OCI-LY7 (cell line): ENCODE results near the gene NGEF. TPM values are rescaled to one million over a fixed set of nuclear protein-coding genes. Genes with fewer than 3 reads are reported as not detected.

Source experiments
- BruUV-seq: library from RNA; stranded (reverse); fragments of 400-500 nt; replicated peaks from 2 replicates; lab custom pipeline; 2021; lab: Mats Ljungman, UMichigan
- CTCF ChIA-PET: fragments of 300-600 bp; sonication (Branson Sonifier 250); formaldehyde crosslinking; loops from one replicate; lab custom pipeline; 2022; ENCODE audit warnings: antibody characterized with exemption; ENCODE audit not compliant: unreplicated experiment; lab: Charles Lee
- POLR2A ChIA-PET: fragments of 300-600 bp; sonication (Branson Sonifier 250); formaldehyde crosslinking; loops from one replicate; lab custom pipeline; 2022; ENCODE audit warnings: antibody characterized with exemption; lab: Charles Lee
- DNase-seq: peaks from one replicate; pipeline ENCODE4 v3.0.0-alpha.2; 2015; ENCODE audit warnings: low spot score
- H2AFZ ChIP-seq: fragments of 200-600 bp; sonication (generic), shearing (Covaris generic); 2 replicates; pipeline ENCODE4 v1.6.1; 2014; ENCODE audit warnings: mild to moderate bottlenecking, antibody characterized with exemption, low read length, moderate library complexity
- H3K27ac ChIP-seq: fragments of 200-600 bp; sonication (generic); 2 replicates; pipeline ENCODE4 v1.5.1; 2014; ENCODE audit warnings: mixed run types, low read depth, mild to moderate bottlenecking, moderate library complexity, low read length, inconsistent platforms; ENCODE audit not compliant: poor library complexity, severe bottlenecking
- H3K36me3 ChIP-seq: fragments of 200-600 bp; sonication (generic); 2 replicates; pipeline ENCODE4 v1.6.1; 2014; ENCODE audit warnings: mild to moderate bottlenecking, antibody characterized with exemption, low read length, moderate library complexity, mixed read lengths; ENCODE audit not compliant: insufficient read depth
- H3K4me1 ChIP-seq: fragments of 200-600 bp; sonication (generic); 2 replicates; pipeline ENCODE4 v1.5.1; 2014; ENCODE audit warnings: mild to moderate bottlenecking, low read length; ENCODE audit not compliant: insufficient read depth, poor library complexity, severe bottlenecking
- H3K4me2 ChIP-seq: fragments of 200-600 bp; sonication (generic); 2 replicates; pipeline ENCODE4 v1.6.1; 2014; ENCODE audit warnings: mild to moderate bottlenecking, low read length
- H3K4me3 ChIP-seq: fragments of 200-600 bp; sonication (generic); 2 replicates; pipeline ENCODE4 v1.5.1; 2014; ENCODE audit warnings: mild to moderate bottlenecking, low read depth, low read length; ENCODE audit not compliant: poor library complexity, severe bottlenecking
- H3K79me2 ChIP-seq: fragments of 200-600 bp; sonication (generic); 2 replicates; pipeline ENCODE4 v1.6.1; 2016; ENCODE audit warnings: low read depth, mild to moderate bottlenecking, low read length, moderate library complexity, mixed read lengths; ENCODE audit not compliant: insufficient read depth
- H3K9me2 ChIP-seq: fragments of 200-600 bp; sonication (generic); 2 replicates; pipeline ENCODE4 v1.6.1; 2016; ENCODE audit warnings: mild to moderate bottlenecking, low read length, mixed read lengths; ENCODE audit not compliant: insufficient read depth
- H3K9me3 ChIP-seq: fragments of 200-600 bp; sonication (generic); 2 replicates; pipeline ENCODE4 v1.6.1; 2014; ENCODE audit warnings: mild to moderate bottlenecking, mixed run types, low read length, mixed read lengths
- H4K20me1 ChIP-seq: fragments of 200-600 bp; sonication (generic); 2 replicates; pipeline ENCODE4 v1.6.1; 2014; ENCODE audit warnings: mild to moderate bottlenecking, antibody characterized with exemption, low read length, moderate library complexity, mixed read lengths; ENCODE audit not compliant: insufficient read depth
- EZH2phosphoT487 ChIP-seq: fragments of 200-600 bp; sonication (generic); IDR thresholded peaks from 2 replicates; pipeline ENCODE4 v1.6.1; 2018; ENCODE audit warnings: low read depth, borderline replicate concordance, mild to moderate bottlenecking, mixed run types, antibody characterized with exemption, low read length, moderate library complexity, mixed read lengths
- intact Hi-C: fragments of 100-400 bp; cut with micrococcal nuclease; formaldehyde crosslinking; loops from one replicate; pipeline ENCODE4 v1.10.0; 2022; ENCODE audit not compliant: unreplicated experiment
- total RNA-seq, 2 experiments: library from RNA; depleted of rRNA in 1 of 2; stranded (reverse); fragments of >200 nt in 1 of 2; shearing (Covaris generic) in 1 of 2; gene quantifications; 2 replicates each; pipeline ENCODE4 v1.2.3, GENCODE V29; 2014 to 2022
- TF ChIP-seq, protein P1 (sequence below): fragments of 200-600 bp; sonication (generic); conservative IDR thresholded peaks from 2 replicates; pipeline ENCODE4 v1.5.1; 2014; ENCODE audit warnings: mild to moderate bottlenecking, antibody characterized with exemption, low read length, moderate library complexity, mixed read lengths

The NGEF gene
- total RNA-seq, 2 experiments from 2014 or later, result 0.82 TPM; not detected in 1

DNA sequence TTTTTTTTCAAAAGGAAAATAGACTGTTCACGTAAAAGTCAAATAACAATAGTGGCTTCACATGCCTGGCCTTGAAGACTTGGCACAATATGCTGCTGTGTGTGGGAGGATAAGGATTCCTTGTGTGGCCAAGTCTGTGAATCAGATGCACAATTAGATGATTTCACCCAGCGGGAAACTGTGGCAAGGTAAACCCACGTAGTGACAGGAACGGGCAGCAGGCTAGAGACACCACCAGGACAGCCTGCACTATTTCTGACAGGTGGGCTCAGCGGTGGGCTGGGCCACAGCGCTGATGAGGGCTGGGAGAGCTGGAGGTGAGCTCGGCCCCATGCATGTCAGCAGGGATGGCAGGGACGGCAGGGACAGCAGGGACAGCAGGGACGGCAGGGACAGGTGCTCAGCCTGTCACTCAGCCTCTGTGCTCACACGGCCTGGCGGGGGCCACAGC lies 121.4 kb downstream of the NGEF start:
- ChIA-PET CTCF (no interaction called here), POLR2A (no interaction called here)
- DNase-seq, result no peak
- intact Hi-C loops, result no loop called here
- TF ChIP-seq, protein P1, sequence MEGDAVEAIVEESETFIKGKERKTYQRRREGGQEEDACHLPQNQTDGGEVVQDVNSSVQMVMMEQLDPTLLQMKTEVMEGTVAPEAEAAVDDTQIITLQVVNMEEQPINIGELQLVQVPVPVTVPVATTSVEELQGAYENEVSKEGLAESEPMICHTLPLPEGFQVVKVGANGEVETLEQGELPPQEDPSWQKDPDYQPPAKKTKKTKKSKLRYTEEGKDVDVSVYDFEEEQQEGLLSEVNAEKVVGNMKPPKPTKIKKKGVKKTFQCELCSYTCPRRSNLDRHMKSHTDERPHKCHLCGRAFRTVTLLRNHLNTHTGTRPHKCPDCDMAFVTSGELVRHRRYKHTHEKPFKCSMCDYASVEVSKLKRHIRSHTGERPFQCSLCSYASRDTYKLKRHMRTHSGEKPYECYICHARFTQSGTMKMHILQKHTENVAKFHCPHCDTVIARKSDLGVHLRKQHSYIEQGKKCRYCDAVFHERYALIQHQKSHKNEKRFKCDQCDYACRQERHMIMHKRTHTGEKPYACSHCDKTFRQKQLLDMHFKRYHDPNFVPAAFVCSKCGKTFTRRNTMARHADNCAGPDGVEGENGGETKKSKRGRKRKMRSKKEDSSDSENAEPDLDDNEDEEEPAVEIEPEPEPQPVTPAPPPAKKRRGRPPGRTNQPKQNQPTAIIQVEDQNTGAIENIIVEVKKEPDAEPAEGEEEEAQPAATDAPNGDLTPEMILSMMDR, result no peak
- no peak for TF ChIP-seq EZH2phosphoT487
- Histone ChIP-seq H3K9me2 (no peaks in the 10 kb centered on the region), H3K4me3 (no peak overlapping the region), H3K79me2 (no peaks in the 10 kb centered on the region), H3K4me2 (no peak overlapping the region), H3K27ac (no peak overlapping the region), H4K20me1 (no peaks in the 10 kb centered on the region), H3K36me3 (no peaks in the 10 kb centered on the region), H2AFZ (no peak overlapping the region), H3K4me1 (no peaks in the 10 kb centered on the region), H3K9me3 (no peaks in the 10 kb centered on the region)
- BruUV-seq, result no TSS peak

DNA sequence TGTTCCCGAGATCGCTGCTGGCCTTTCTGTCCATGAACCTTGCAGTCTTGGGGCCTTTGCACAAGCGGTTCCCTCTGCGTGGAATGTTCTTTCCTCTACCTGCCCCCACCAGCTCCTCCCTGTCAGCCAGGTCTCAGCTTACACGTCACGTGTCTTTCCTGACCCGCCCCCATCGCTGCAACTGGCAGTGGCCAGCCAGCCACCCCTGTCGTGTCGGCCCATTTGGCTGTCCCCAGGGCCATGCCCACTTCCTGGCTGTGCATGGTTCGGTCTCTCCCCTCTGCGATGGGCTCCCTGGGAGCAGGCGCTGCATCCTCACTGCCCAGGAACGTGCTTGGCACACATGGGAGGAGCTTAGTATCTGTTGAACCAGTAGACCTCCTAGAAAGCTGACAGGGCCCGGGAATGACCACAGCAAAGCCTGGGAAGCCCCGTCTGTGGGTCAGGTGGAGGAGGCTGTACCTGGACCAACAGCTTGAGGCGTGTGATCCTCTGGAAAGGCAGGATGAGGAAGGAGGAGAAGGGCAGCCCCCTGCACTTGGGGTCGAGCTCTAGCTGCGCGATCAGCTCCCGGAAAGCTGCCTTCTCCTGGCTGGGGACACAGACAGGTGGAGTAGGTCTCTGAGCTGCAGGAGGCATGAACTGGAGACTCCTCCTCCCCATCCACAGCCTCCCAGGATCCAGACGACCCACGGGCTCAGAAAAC lies 122.0 kb downstream of the NGEF start:
- CTCF ChIA-PET, result no interaction called here
- H3K4me3 ChIP-seq, result no peak overlapping the region
- H3K9me2 ChIP-seq, result no peaks in the 10 kb centered on the region
- H3K4me2 ChIP-seq, result no peak overlapping the region
- DNase-seq, result no peak
- POLR2A ChIA-PET, result no interaction called here
- no peak overlapping the region for H3K27ac ChIP-seq
- no TSS peak for BruUV-seq
- no peaks in the 10 kb centered on the region for H3K4me1 ChIP-seq
- intact Hi-C loops, result no loop called here
- H4K20me1 ChIP-seq, result no peaks in the 10 kb centered on the region
- H3K36me3 ChIP-seq, result no peaks in the 10 kb centered on the region
- TF ChIP-seq EZH2phosphoT487, result no peak
- TF ChIP-seq, protein P1, result no peak
- no peak overlapping the region; the same call in 1 of the 2 replicates for H2AFZ ChIP-seq
- no peaks in the 10 kb centered on the region for H3K9me3 ChIP-seq
- no peaks in the 10 kb centered on the region for H3K79me2 ChIP-seq

DNA sequence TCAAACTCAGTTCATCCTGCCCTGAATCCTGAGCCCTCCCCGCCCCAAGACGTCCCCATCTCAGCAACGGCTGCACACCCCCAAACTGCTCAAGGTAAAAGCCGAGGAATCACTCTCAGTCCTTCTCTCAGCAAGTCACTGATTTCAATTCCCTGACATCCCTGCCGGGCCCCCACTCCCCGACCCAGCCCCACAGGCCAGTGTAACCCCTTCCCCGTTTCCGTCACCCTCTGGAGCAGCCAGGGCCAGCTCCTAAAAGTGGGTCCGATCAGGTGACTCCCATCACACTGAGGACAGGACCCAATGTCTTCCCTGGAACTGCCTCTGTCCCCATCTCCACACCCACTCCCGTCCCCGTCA lies 122.5 kb downstream of the NGEF start:
- no peak for DNase-seq
- H2AFZ ChIP-seq, result no peak overlapping the region
- BruUV-seq, result no TSS peak
- H3K9me3 ChIP-seq, result no peaks in the 10 kb centered on the region
- no peaks in the 10 kb centered on the region for H3K36me3 ChIP-seq
- H3K27ac ChIP-seq, result no peak overlapping the region
- H3K4me1 ChIP-seq, result no peaks in the 10 kb centered on the region
- H4K20me1 ChIP-seq, result no peaks in the 10 kb centered on the region
- no peaks in the 10 kb centered on the region for H3K79me2 ChIP-seq
- TF ChIP-seq EZH2phosphoT487, result no peak
- TF ChIP-seq, protein P1, result no peak
- ChIA-PET POLR2A (no interaction called here), CTCF (no interaction called here)
- intact Hi-C loops, result no loop called here
- no peak overlapping the region for H3K4me2 ChIP-seq
- H3K9me2 ChIP-seq, result no peaks in the 10 kb centered on the region
- H3K4me3 ChIP-seq, result no peak overlapping the region
